Measurements from ENCODE around the gene CDC5L.

DNA sequence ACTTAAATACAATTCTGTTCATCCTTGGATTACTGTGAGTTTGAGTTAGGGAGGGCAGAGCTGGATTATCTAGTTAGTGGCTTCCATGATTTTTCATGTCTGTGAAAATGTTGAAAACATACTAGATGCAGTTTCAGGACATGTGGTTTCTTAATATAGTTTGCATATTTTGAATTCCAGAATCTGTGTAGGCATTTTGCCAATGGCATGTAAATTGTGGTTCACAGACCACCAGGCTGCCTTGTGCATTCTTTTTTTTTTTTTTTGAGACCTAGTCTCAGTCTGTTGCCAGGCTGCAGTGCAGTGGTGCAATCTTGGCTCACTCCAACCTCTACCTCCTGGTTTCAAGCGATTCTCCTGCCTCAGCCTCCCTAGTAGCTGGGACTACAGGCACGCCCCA is 42.8 kb downstream of the CDC5L start:
- TF ChIP-seq SP1 (IDR thresholded peaks at IDR 0.05) (no peak), FOXK2 (IDR thresholded peaks at IDR 0.05) (no peak), BHLHE40 (IDR thresholded peaks at IDR 0.05; ENCODE audit: borderline replicate concordance) (no peak)

All from HEK293T (cell line).